ENCODE measurements around the gene CD9. TPM values are rescaled to one million over a fixed set of nuclear protein-coding genes. Genes with fewer than 3 reads are reported as not detected.
"Not testable (repeated sequence)": the region's sequence is repeated elsewhere in the genome, so short reads cannot be mapped to it uniquely, and the experiment has no call there.

CD9 gene
- total RNA-seq, 2 donors from 2014 or later = 66.6 to 91.3 TPM

GRCh38 chr12:6158749-6159148 lies 41.5 kb upstream of the CD9 start:
- no peak for ATAC-seq
- no peak overlapping the region for H3K27ac ChIP-seq
- no peaks in the 10 kb centered on the region for H3K27me3 ChIP-seq
- H3K9me3 ChIP-seq = no peaks in the 10 kb centered on the region
- intact Hi-C loops (cut with DNase I) = no loop called here
- 81 to 83% methylated on average over 10 to 11 of the region's 11 CpGs for WGBS, 2 donors
- H3K36me3 ChIP-seq (replicated peaks in 1 of 2; ENCODE audit: insufficient read depth in 1 of 2, low read depth in 2 of 2) = no peaks in the 10 kb centered on the region
- H3K4me1 ChIP-seq = no peaks in the 10 kb centered on the region
- TF ChIP-seq POLR2A (IDR thresholded peaks at IDR 0.05) (no peak), CTCF (IDR thresholded peaks at IDR 0.05) (no peak)
- no peak overlapping the region for H3K4me3 ChIP-seq
- DNase-seq = no peak

GRCh38 chr12:6159166-6160011 lies 40.8 kb upstream of the CD9 start:
- ATAC-seq; H3K27ac ChIP-seq; H3K4me1 ChIP-seq; intact Hi-C loops (cut with DNase I); H3K9me3 ChIP-seq; H3K27me3 ChIP-seq; DNase-seq; H3K4me3 ChIP-seq; H3K36me3 ChIP-seq (replicated peaks in 1 of 2; ENCODE audit: insufficient read depth in 1 of 2, low read depth in 2 of 2): not testable (repeated sequence)
- WGBS, 2 donors = 63 to 81% methylated on average over 6 to 50 of the region's 50 CpGs

GRCh38 chr12:6160049-6160649 lies 40.1 kb upstream of the CD9 start:
- H3K27me3 ChIP-seq; H3K36me3 ChIP-seq (replicated peaks in 1 of 2; ENCODE audit: insufficient read depth in 1 of 2, low read depth in 2 of 2); H3K4me3 ChIP-seq; H3K9me3 ChIP-seq; DNase-seq; ATAC-seq; H3K4me1 ChIP-seq; H3K27ac ChIP-seq; intact Hi-C loops (cut with DNase I): not testable (repeated sequence)
- 80 to 92% methylated on average over 19 of the region's 19 CpGs for WGBS, 2 donors

- Histone ChIP-seq H3K27ac (no peak overlapping the region), H3K36me3 (replicated peaks in 1 of 2; ENCODE audit: insufficient read depth in 1 of 2, low read depth in 2 of 2) (no peaks in the 10 kb centered on the region), H3K27me3 (no peaks in the 10 kb centered on the region), H3K4me1 (no peaks in the 10 kb centered on the region), H3K9me3 (no peaks in the 10 kb centered on the region), H3K4me3 (no peak overlapping the region)
- no peak for TF ChIP-seq CTCF (IDR thresholded peaks at IDR 0.05)
- TF ChIP-seq POLR2A (IDR thresholded peaks at IDR 0.05) = no peak
- no peak for ATAC-seq
- no peak for DNase-seq
- intact Hi-C loops (cut with DNase I) = no loop called here
- WGBS, 2 donors = 35 to 43% methylated on average over 10 to 16 of the region's 16 CpGs
These were observed 38.9 kb upstream of the CD9 start for GRCh38 chr12:6161124-6161882.

GRCh38 chr12:6163416-6164060 lies 36.7 kb upstream of the CD9 start:
- H3K4me1 ChIP-seq = no peaks in the 10 kb centered on the region
- TF ChIP-seq CTCF (IDR thresholded peaks at IDR 0.05) (no peak), POLR2A (IDR thresholded peaks at IDR 0.05) (no peak)
- ATAC-seq (no peak), DNase-seq (no peak)
- H3K9me3 ChIP-seq = no peaks in the 10 kb centered on the region
- no peak overlapping the region for H3K4me3 ChIP-seq
- no peak overlapping the region for H3K27ac ChIP-seq
- no peaks in the 10 kb centered on the region for H3K36me3 ChIP-seq (replicated peaks in 1 of 2; ENCODE audit: insufficient read depth in 1 of 2, low read depth in 2 of 2)
- intact Hi-C loops (cut with DNase I) = no loop called here
- WGBS, 2 donors = 77 to 90% methylated on average over 4 to 8 of the region's 8 CpGs
- H3K27me3 ChIP-seq = no peaks in the 10 kb centered on the region
